CD4-positive, alpha-beta T cell treated with Interleukin-17A for 4 hours (primary cell): ENCODE results near the gene ARID3C.

Source experiments
- DNase-seq: peaks from one replicate; pipeline ENCODE4 v3.0.0-alpha.2; 2020; ENCODE audit warnings: mixed read lengths

The ARID3C gene, protein sequence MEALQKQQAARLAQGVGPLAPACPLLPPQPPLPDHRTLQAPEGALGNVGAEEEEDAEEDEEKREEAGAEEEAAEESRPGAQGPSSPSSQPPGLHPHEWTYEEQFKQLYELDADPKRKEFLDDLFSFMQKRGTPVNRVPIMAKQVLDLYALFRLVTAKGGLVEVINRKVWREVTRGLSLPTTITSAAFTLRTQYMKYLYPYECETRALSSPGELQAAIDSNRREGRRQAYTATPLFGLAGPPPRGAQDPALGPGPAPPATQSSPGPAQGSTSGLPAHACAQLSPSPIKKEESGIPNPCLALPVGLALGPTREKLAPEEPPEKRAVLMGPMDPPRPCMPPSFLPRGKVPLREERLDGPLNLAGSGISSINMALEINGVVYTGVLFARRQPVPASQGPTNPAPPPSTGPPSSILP

DNA sequence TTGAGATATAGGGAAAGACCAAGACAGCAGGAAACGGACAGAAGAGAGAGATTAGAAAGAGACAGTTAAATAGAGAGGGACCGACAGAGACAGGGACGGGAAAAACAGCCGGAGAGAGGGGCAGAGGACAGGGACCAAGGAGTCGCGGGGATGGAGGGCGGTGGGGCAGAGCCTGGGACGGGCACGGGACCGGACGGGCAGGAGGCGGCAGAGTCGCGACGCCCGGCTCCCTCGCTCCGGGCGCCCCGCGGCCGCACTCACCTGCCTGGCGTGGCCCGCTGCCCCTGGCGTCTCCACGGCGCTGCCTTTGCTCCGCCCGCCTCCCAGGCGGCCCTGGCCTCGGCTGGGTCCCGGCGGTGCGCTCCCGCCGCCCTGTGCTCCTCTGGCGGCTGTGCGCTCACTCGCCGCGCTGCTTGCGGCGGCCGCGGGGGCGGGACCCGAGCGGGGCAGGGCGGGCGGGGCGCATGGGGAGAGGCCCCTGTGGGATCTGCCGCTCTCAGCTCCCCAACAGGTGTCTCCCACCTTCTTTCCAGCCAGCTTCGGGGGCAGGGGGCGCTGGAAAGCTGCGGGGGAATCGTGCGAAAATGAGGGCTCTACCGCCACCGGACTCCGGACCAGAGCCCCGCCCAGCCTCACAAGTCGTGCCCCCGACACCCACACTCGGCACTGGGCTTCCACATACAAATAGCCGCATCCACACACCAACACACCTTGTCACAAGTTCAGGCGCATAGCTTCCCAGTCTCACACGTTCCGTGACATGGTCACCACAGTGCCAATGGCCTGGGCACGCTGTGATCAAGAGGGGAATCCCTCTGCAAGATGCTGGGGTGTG, at the start of gene ARID3C:
Gene ARID3C, minus strand, starts transcription at position 411 of the 835 bp plus-strand sequence. CDS start 1,052 bp downstream, outside the sequence.
- peak; percentile 61 for DNase-seq

DNA sequence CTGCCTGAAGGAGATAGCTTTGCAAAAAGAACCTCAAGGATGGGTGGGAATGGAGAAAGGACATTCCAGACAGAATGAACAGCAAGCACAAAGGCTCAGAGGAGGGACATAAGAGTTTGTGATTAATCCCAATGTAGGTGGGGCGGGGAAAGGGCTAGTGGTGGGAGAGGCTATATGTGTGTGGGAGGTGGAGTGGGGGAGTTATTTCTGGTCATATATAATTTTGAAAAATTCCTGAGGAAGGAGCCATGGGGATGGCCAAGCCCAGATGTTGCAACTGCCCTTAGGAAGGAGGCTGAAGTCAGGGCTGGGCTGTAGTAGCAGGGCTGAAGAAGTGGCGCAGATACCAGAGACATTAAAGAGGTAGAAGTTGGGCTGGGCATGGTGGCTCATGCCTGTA, 47.0 kb upstream of the ARID3C start:
- DNase-seq: no peak

DNA sequence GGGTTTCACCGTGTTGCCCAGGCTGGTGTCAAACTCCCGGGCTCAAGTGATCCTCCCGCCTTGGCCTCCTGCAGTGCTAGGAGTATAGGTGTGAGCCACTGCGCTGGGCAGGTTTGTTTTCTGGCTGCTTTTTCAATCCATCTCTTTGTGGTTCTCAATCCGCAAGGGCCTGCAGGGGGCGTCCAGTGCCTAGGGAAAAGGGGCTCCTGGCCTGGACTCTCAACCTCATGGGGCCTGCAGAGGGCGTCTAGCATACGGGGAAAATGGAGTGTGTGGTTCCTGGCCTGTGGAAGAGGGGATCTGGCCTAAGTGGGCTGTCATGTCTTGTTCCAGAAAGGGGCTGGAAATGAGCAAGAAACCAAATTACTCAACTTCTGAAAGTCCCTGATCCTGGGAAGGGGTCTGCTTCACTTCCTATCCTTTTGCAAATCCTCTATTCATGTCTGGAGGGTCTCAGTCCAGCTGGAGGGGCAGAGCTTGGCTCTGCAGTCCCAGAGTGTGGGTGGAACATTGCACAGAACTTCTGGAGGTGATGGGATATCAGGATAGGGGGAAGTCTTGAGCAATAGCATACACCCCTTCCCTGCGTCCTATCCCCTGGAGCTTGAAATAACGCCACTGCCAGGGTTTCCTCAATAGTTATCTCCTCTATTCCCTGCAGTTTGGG, 46.3 kb upstream of the ARID3C start:
- DNase-seq: peak; percentile 76

DNA sequence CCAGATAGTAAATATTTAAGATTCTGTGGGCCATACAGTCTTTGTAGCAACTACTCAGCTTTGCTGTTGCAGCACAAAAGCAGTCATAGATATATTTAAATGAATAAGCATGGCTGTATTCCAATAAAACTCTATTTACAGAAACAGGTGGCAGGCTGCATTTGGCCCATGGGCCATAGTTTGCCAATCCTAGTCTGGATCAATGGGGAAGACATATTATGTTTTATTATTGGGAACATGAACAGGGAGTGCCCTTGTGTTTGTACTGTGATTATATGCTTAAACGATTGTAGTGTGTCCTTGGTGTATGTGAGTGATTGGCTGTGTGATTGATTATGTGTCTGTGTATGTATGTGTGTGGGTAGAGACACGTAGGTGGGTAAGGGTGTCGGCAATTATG, 45.6 kb upstream of the ARID3C start:
- DNase-seq: no peak

DNA sequence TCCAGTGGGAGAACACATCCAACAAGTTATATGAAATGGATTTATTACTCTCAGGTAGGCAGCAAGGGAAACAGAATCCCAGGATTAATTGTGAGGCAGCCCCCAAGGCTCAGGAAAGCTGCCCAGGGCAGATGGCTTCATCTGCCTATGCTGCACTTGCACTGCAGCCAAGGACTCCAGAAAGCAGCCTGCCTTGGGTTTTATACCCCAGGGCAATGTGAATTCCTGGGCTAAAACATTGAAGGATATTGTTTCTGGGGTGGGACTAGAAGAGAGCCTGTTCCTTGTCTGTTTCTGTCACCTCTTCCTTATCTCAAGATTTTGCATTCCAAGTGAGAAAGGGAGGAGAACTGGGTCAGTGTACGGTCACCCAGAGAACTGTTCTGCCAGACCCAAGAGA, 42.4 kb upstream of the ARID3C start:
- DNase-seq: no peak

DNA sequence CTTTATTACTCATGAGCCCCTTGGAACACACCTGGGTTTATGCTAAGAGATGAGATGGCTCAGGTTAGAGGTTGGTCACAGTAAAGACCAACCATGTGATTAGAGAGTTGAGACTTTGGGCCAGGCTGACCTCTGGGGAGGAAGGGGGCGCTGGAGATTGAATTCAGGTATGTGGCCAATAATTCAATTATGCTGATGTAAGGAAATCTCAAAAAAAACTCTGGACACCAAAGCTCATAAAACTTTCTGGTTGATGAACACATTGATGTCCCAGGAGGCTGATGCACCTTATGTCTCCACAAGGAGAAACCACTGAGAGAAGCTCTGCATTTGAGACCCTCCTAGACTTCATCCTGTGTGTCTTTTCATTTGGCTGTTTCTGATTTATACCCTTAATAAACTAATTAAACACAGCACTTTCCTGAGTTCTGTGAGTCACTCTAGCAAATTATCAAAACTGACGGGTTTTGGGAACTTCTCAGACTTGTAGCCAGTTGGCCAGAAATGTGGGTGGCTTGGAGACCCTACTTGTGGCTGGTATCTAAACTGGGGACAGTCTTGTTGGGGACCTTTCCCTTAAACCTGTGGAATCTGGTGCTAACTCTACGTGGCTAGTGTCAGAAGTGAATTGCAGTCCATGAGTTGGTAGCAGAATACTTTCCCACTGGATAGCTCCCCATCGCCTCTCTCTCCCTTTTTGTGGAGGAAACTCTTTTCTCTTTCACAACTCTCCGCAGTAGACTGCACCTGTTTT, 41.1 kb upstream of the ARID3C start:
- no peak for DNase-seq

DNA sequence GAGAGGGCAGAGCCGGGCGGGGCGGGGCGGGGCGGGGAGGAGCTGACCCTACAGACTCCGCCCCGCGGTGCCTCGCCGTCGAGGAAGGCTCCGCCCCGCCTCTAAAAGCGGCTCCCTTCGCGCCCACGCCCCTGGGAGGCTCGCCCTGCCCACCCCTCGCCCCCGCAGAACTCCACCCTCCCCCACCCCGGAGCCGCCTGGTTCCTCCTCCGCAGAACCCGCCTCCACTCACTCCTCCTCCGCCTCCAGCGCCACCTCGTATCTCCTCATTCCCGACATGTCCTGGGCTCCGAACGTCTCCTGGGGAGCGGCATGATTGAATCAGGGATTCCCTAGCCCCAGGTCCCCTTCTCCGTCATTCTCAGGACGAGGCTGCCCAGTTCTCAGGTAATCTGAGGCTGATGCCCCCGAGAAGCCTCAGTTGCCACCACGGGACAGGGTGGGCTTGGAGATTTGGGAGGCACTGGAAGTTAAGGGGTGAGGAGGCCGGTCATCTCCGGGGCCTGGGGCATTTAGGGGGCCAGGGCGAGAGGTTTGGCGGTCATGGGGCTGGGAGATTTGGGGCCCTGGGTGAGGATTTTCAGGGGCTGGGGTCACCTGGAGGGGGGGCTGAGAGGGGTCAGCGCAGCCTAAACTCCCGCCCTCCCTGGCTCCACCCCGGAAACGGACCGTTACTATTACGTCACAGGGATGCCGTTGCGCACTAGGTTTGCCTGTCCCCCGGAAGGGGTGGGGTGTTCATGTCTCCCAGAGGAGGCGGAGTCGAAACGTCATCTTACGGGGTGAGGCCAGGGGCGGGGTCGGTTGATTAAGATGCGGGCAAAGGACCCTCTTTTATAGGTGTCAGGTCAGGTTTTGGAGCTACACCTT, 36.8 kb upstream of the ARID3C start:
- peak; percentile 95 for DNase-seq

DNA sequence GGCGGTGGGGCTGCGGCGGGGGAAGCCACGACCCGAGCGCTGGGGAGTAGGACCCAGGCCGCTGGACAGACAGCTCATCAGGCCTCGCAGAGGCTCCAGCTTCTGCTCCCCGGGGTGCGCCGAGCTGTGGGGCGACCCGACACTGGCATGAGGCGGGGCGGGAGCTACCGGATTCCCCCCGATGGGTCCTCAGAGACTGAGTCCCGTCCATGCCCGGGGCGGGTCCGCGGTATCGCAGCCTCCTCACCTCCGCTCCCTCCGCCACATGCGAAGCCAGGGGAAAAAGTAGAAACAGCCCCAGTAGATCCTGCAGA, 36.2 kb upstream of the ARID3C start:
- DNase-seq: no peak

DNA sequence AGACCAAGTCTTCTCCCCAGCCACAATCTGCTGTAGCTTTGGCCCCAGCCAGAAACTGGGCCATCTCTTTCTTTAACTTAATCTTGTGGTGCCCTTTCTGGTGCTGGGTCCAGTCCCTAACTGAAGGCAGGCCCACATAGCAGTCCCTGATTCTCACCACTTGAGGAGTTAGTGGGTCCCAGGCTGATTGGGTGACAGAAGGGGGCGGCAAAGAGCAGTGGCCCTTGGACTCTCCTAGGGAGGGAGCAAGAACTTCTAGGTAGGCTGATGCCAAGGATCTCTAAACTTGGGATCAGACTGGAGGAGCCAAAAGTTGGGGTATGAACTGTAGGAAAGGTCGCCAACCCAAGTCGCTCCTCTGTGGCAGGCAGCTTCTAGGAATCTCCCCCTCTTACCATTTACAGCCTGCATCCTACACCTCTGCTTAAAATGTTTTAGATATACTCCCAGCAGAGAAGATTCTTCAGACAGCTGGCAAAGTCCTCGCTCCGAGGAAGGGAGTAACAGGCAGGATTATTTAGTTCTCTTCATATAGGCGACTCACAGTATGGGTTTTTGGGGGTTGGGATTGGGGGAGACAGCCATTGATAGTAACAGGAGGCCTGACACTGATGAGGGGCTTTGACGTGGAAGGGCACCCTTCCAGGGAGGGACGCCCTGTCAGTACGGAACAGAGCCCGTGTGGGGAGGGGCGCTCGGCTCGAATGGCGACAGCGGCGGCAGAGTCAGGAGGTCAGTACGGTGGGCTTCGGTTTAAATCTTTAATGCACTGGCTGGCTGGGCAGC, 35.6 kb upstream of the ARID3C start:
- peak; percentile 81 for DNase-seq

DNA sequence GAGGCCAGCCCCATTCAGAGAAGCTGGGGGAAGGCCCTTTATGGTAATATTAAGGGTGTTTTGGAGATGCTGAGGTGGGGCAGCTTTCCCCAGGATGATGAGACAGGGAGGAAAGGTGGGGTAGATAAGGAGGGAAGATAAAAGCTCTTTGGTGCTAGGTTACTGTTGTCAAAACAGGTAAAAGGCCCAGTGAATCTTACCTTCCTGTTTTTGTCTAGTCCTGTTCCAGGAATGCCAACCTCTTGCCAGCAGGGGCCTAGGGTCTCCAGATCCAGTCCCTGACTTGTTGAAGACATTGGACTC, 34.4 kb upstream of the ARID3C start:
- peak; percentile 50 for DNase-seq

DNA sequence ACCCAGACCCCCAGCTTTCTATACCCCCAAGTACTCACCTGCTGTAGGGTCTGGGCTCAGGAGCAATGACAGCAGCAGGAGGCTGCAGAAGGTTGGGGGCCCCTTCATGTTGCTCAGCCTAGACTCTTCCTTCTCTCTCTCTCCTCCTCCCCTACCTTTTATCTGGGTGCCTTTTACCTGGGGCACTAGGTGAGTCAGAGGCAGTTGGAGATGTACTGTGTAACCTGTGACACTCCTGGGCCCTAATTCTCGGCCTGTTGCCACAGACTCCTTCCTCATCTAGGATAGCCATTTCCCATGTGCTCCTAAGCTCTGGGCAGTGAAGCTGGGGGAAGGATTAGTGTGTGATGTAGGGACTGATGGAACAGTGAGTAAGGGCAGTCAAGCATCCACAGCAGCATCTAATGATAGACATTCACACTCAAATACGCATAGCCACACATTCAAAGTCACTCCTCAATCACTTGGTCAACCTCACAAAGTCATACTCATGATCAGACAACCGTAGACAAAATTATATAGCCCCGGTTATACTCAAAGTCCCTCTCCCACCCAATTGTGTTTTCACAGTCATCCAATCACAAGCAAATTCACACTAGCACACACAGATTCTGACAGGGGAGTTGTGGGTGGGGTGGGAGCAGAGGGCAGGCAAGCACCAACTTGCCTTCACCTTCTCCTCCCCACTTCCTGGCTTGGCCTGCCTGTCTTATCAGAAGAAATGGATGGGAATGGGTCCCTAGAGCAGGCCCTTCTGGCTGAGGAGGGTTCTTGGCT, 33.8 kb upstream of the ARID3C start, which contains the start of gene CCL27:
Gene CCL27, minus strand, starts transcription at position 132 of the 777 bp plus-strand sequence. Its CDS starts 24 bp downstream, at position 108.
- peak; percentile 32 for DNase-seq

DNA sequence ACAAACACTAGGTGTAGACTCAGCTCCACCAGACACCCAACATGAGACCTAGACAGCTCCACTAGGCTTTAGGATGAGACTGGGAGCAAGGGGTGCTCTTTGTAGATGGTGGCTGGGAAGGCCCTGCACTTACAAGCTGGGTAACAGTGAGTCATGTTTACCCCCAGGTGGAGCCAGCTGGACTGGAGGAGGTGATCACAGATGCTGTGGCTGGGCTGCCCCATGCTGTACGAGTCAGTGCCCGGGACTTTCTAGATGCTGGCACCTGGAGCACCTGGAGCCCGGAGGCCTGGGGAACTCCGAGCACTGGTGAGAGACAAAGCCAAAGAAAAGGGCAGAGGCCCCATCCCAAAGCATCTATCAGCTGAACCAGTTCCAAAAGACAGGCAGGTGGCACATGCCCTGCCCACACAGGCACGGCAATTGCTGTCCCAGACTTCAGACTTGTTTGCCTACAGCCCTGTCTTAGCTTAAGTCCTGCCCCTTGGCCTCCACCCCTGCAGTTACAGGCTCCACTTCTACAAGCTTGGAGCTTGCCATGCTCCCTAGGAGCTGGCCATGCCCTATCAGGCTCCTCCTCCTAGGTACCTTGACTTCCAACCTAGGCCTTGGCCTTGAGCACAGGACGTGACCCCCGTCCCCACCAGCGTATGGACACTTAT, 30.9 kb upstream of the ARID3C start:
- DNase-seq: no peak

DNA sequence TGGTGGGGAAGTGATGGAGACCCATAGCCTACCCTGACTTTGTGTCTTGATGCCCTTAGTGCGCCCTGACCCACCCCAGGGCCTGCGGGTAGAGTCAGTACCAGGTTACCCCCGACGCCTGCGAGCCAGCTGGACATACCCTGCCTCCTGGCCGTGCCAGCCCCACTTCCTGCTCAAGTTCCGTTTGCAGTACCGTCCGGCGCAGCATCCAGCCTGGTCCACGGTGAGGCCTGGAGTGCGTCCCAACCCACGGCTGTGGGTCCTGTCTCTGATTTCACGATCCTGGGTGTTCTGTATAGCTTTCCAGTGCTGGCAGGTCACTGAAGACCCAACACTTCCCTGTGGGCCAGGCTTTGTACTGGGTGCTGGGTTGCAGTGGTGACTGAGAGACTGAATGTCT, 29.6 kb upstream of the ARID3C start:
- DNase-seq: no peak

DNA sequence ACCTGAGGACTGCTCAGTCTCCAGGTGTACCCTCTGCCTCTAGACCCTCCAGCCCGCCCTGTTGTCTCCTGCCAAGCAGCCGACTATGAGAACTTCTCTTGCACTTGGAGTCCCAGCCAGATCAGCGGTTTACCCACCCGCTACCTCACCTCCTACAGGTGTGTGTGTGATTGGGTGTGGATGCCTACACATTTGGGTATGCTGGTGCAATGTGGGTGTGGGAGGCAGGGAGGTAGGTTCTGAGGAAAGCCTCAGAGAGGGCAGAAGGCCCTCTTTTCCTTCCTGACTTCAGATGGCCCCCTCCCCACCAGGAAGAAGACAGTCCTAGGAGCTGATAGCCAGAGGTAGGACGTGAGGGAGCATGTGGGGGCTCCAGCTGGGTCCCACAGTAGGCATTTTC, 28.1 kb upstream of the ARID3C start:
- no peak for DNase-seq

DNA sequence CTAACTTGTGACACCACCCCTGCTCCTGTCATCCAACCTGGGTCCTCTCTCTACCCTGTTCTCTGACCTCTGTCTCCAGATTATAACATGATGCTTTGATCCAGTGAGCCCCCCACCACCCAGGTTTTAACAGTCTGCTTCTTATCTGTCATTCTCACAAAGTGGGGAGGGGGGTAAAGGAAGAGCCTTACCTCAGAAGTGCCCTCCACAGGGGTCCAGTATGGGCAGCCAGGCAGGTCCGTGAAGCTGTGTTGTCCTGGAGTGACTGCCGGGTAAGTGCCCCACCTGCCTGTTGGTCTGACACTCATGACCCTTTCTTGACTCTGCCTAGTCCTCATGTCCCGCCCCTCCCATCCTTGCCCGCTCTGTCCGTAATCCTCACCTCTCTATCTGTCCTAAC, 26.5 kb upstream of the ARID3C start:
- no peak for DNase-seq

DNA sequence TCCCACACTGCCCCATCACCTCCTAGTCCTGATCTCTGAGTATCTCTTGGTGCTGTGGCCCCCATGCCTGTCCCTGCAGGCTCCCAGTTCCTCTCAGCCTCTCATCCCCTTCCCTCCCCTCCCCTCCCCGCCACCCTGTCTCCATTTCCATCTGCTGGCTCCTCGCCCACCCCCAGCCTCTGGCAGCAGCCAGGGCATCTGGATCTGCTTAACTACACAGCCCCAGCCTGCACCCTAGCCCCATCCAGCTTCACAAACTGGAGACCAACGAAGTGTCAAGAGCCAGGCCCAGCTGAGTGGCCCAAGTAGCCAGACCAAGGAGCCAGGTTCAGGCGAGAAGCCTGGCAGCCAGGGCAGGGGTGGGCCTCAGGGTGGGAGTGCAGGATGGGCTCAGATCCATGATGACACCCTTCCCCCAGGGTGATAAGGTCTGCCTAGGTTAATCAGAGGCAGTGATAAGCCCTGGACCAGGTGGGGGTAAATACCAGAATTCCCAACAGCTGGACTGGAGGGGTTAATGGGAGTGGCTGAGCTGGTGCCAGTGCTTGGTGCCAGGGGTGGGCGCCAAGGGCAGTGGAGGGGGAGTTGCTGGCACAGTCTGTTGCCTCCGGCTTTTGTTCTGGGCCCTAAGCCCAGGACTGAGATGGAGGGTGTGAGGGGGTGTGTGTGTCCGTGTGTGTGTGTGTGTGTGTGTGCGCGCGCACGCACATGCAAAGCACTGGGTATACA, 25.6 kb upstream of the ARID3C start:
- DNase-seq: no peak

DNA sequence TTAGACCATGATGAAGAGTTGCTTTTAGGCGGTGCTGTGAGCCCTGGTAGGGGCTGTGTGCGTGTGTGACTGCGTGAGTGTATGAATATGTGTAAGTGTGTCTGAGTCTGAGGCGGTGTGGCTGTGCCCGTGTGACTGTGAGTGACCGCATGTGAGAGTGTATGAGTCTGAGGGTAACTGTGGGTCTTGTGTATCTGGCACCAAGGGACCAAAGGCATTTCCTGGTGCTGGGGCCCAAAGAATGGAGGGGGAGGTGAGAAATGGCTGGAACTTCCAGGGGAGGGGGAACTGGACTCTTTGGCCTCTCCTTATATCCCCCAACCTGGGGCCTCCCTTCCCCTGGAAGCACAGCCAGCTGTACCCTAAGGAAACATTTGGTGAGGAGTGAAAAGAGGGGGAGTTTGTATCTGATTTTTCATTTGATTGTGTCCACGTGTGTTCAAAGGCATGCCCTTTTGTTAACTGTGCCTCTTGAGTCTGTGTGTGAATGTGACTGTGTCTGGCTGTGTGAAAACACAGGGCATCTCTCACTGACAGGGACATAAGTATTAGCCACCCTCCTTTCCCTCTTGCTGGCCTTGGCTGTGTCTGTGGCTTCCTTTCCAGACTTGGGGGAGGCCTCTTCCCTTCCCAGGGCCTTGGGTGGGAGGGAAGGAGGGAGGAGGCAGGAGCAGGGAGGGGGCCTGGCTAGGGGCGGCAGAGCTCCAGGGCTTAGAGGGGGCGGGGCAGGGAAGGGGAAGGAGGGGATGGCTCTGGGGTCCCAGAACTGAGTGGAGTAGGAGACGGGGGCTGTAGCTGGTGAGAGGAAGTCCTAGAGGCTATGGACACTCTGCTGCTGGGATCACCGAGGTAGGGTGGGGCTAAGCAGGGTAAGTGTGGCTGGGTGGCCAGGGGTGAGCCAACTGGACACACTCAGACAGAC, 24.5 kb upstream of the ARID3C start:
- DNase-seq: no peak

DNA sequence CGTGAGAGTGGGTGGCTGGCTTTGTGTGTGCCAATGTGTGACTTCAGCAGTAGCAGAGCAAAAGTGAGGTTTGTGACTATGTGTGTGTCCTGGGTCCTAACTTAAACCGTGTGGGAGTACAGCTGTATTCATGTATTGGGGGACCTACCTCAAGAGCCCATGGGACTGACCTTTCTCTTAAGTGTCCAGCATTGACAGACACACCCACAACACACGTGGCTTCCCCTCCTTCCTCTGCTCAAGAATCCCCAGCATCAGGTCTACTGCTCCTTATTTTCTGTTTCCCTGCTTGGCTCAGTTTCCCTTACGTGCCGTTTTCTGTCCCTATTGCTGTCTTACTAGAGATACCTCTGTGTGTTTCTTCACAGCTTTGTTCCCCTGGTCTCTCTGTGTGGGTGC, 23.7 kb upstream of the ARID3C start:
- DNase-seq: no peak
